Measurements from ENCODE around the gene SIT1. TPM values are rescaled to one million over a fixed set of nuclear protein-coding genes. Genes with fewer than 3 reads are reported as not detected.

SIT1 gene
- total and polyA plus RNA-seq, 4 donors = 0.87 to 3.8 (median 1.4) TPM

DNA sequence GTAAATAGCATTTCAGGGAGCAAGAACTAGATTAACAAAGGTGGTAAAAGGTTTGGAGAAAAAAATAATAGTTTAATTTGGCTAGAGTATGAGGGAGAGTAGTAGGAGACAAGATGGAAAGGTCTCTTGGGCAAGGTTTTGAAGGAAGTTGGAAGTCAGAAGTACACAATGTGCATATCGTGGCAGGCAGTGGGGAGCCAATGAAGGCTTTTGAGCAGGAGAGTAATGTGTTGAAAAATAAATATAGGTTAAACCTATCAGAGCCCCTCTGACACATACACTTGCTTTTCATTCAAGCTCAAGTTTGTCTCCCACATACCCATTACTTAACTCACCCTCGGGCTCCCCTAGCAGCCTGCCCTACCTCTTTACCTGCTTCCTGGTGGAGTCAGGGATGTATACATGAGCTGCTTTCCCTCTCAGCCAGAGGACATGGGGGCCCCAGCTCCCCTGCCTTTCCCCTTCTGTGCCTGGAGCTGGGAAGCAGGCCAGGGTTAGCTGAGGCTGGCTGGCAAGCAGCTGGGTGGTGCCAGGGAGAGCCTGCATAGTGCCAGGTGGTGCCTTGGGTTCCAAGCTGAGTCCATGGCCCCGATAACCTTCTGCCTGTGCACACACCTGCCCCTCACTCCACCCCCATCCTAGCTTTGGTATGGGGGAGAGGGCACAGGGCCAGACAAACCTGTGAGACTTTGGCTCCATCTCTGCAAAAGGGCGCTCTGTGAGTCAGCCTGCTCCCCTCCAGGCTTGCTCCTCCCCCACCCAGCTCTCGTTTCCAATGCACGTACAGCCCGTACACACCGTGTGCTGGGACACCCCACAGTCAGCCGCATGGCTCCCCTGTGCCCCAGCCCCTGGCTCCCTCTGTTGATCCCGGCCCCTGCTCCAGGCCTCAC lies 22.6 kb upstream of the SIT1 start, which contains the start of gene CA9:
CA9 (plus strand) TSS at position 797 of the 893 bp plus-strand sequence; CDS start at position 829, 32 bp downstream.
- TF ChIP-seq, protein P1, sequence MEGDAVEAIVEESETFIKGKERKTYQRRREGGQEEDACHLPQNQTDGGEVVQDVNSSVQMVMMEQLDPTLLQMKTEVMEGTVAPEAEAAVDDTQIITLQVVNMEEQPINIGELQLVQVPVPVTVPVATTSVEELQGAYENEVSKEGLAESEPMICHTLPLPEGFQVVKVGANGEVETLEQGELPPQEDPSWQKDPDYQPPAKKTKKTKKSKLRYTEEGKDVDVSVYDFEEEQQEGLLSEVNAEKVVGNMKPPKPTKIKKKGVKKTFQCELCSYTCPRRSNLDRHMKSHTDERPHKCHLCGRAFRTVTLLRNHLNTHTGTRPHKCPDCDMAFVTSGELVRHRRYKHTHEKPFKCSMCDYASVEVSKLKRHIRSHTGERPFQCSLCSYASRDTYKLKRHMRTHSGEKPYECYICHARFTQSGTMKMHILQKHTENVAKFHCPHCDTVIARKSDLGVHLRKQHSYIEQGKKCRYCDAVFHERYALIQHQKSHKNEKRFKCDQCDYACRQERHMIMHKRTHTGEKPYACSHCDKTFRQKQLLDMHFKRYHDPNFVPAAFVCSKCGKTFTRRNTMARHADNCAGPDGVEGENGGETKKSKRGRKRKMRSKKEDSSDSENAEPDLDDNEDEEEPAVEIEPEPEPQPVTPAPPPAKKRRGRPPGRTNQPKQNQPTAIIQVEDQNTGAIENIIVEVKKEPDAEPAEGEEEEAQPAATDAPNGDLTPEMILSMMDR (IDR thresholded peaks at IDR 0.05; ENCODE audit: control extremely low read depth, extremely low read depth) = no peak
- ATAC-seq (ENCODE audit: insufficient read depth, low FRiP score) = no peak
- 60 to 83% methylated on average over 10 of the region's 10 CpGs for WGBS, 2 donors

DNA sequence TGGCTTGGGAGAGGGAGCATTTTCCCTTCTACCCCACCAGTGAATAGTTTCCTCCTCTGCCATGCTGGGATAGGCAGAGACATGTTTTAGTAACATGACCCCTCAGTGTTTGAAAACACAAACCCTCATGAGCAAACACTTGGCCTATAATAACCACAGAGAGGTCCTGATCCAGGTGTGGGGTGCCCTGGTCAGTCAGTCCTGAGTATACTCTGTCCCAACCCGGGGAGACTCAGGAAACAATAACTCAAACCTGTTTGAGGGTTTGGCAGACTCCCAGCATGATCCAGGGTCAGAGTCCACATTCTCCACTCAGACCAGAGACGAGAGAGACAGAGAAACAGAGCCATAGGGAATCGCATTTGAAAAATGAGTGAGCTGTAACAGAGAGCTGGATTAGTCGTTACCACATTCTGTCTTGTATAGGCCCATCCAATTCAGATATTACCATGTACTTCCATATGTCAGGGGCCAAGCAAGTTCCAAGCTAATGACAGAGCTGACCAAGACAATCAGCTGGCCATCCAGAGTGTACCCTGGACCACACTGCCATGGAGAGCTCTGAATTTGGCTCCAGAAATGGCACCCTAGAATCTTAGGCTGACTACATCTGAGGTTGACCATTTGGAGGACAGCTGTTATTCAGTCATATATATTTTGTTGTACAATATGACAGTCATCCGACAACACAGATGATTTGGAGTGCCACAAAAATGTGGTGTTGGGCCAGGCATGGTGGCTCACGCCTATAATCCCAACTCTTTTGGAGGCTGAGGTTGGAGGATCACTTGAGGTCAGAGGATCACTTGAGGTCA lies 18.8 kb upstream of the SIT1 start:
- no peak overlapping the region for H3K4me3 ChIP-seq
- 66 to 81% methylated on average over 6 of the region's 6 CpGs for WGBS, 2 donors
- H3K9me3 ChIP-seq (ENCODE audit: control insufficient read depth in 4 of 4, insufficient read depth in 3 of 4, low read length in 3 of 4) = peaks cover 0 to 1% (median 0%) of the 10 kb centered on the region in 4 donors
- peaks cover 0 to 17% (median 0%) of the 10 kb centered on the region in 5 donors for H3K4me1 ChIP-seq (ENCODE audit: control insufficient read depth in 5 of 5, insufficient read depth in 5 of 5, low read length in 5 of 5)
- TF ChIP-seq, protein P1 (IDR thresholded peaks at IDR 0.05; ENCODE audit: control extremely low read depth, extremely low read depth) = no peak
- no peaks in the 10 kb centered on the region for H3K36me3 ChIP-seq (ENCODE audit: control insufficient read depth in 4 of 4, insufficient read depth in 4 of 4, low read length in 4 of 4)
- H3K27me3 ChIP-seq (ENCODE audit: control insufficient read depth in 3 of 3, insufficient read depth in 3 of 3, low read length in 2 of 3) = no peaks in the 10 kb centered on the region
- no peak overlapping the region for H3K9ac ChIP-seq (ENCODE audit: insufficient read depth in 1 of 2, low read length in 2 of 2)
- no peak overlapping the region for H3K27ac ChIP-seq (ENCODE audit: low read depth in 1 of 2, low read length in 1 of 2)
- ATAC-seq (ENCODE audit: insufficient read depth, low FRiP score) (no peak), DNase-seq (no peak)

More for the DNA sequence above, 22.6 kb upstream of the SIT1 start, which contains the start of gene CA9:
- Histone ChIP-seq H3K27me3 (ENCODE audit: control insufficient read depth in 3 of 3, insufficient read depth in 3 of 3, low read length in 2 of 3) (no peaks in the 10 kb centered on the region), H3K4me3 (no peak within 1 kb of the TSS), H3K27ac (ENCODE audit: low read depth in 1 of 2, low read length in 1 of 2) (no peak within 1 kb of the TSS), H3K9ac (ENCODE audit: insufficient read depth in 1 of 2, low read length in 2 of 2) (no peak within 1 kb of the TSS), H3K9me3 (ENCODE audit: control insufficient read depth in 4 of 4, insufficient read depth in 3 of 4, low read length in 3 of 4) (peaks cover 0 to 1% (median 0%) of the 10 kb centered on the region in 4 donors), H3K4me1 (ENCODE audit: control insufficient read depth in 5 of 5, insufficient read depth in 5 of 5, low read length in 5 of 5) (peaks cover 0 to 10% (median 5%) of the 10 kb centered on the region in 5 donors), H3K36me3 (ENCODE audit: control insufficient read depth in 4 of 4, insufficient read depth in 4 of 4, low read length in 4 of 4) (no peaks in the 10 kb centered on the region)
- no peak for DNase-seq

DNA sequence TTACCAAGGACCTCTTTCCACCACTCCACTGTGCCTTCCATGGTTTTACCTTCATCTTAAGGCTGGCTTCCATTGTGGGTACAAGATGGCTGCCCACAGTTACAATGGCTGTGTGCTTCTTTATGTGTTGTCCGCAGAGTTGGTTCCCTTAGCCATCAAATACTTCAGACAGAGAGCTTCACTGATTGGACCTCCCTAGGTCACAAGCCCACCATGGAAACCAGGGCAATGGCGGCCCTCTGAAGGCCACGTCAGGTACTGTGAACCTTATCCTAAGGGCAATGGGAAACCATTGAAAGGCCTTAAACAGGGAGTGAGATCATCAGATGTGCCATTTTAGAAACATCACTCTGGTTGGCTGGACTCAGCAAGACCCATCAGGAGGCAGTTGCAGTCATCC lies 17.2 kb upstream of the SIT1 start:
- no peak overlapping the region for H3K4me3 ChIP-seq

More for the DNA sequence above, 17.2 kb upstream of the SIT1 start:
- Histone ChIP-seq H3K9me3 (ENCODE audit: control insufficient read depth in 4 of 4, insufficient read depth in 3 of 4, low read length in 3 of 4) (peaks cover 0 to 1% (median 0%) of the 10 kb centered on the region in 4 donors), H3K27ac (ENCODE audit: low read depth in 1 of 2, low read length in 1 of 2) (no peak overlapping the region), H3K36me3 (ENCODE audit: control insufficient read depth in 4 of 4, insufficient read depth in 4 of 4, low read length in 4 of 4) (no peaks in the 10 kb centered on the region), H3K4me1 (ENCODE audit: control insufficient read depth in 5 of 5, insufficient read depth in 5 of 5, low read length in 5 of 5) (peaks cover 0 to 20% (median 0%) of the 10 kb centered on the region in 5 donors), H3K9ac (ENCODE audit: insufficient read depth in 1 of 2, low read length in 2 of 2) (no peak overlapping the region), H3K27me3 (ENCODE audit: control insufficient read depth in 3 of 3, insufficient read depth in 3 of 3, low read length in 2 of 3) (no peaks in the 10 kb centered on the region)
- TF ChIP-seq, protein P1 (IDR thresholded peaks at IDR 0.05; ENCODE audit: control extremely low read depth, extremely low read depth) = no peak
- DNase-seq (no peak), ATAC-seq (ENCODE audit: insufficient read depth, low FRiP score) (no peak)
- 97 to 100% methylated on average over 3 of the region's 3 CpGs for WGBS, 2 donors

All from lung (tissue), 12 donors.